A673 (cell line): ENCODE measurements around the gene AGPAT3.

ENCODE experiments used
- CTCF ChIP-seq: fragments of 300-800, 200-600 bp; sonication (generic); conservative IDR thresholded peaks from 2 replicates; pipeline ENCODE4 v1.5.1; 2017; ENCODE audit warnings: low read depth, mild to moderate bottlenecking, antibody characterized with exemption, low read length, moderate library complexity, mixed read lengths
- EZH2 ChIP-seq: fragments of 200-600 bp; sonication (generic); IDR thresholded peaks from 2 replicates; pipeline ENCODE4 v1.6.1; 2017; ENCODE audit warnings: borderline replicate concordance, low read depth, mild to moderate bottlenecking, mixed read lengths, antibody characterized with exemption, low read length; ENCODE audit not compliant: poor library complexity, severe bottlenecking

- no peak for TF ChIP-seq EZH2
- TF ChIP-seq CTCF = no peak
Measured at GRCh38 chr21:43969115-43969444, 104.1 kb downstream of the AGPAT3 start.
